ENCODE measurements around the gene MICU2.

MICU2 gene

DNA sequence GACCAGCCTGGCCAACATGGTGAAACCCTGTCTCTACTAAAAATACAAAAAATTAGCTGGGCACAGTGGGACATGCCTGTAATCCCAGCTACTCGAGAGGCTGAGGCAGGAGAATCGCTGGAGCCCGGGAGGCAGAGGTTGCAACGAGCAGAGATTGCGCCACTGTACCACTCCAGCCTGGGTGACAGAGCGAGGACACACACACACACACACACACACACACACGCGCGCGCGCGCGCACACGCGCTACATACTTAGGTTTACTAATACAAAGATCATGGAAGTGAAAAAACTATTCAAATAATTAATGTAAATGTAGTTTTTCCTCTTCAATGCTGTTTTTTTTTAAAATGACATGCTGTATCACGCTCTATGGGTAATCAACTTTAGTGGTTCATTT, 86.4 kb downstream of the MICU2 start:
- TF ChIP-seq, protein P1, sequence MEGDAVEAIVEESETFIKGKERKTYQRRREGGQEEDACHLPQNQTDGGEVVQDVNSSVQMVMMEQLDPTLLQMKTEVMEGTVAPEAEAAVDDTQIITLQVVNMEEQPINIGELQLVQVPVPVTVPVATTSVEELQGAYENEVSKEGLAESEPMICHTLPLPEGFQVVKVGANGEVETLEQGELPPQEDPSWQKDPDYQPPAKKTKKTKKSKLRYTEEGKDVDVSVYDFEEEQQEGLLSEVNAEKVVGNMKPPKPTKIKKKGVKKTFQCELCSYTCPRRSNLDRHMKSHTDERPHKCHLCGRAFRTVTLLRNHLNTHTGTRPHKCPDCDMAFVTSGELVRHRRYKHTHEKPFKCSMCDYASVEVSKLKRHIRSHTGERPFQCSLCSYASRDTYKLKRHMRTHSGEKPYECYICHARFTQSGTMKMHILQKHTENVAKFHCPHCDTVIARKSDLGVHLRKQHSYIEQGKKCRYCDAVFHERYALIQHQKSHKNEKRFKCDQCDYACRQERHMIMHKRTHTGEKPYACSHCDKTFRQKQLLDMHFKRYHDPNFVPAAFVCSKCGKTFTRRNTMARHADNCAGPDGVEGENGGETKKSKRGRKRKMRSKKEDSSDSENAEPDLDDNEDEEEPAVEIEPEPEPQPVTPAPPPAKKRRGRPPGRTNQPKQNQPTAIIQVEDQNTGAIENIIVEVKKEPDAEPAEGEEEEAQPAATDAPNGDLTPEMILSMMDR (IDR thresholded peaks at IDR 0.05; ENCODE audit: insufficient read depth, low read length, poor library complexity, severe bottlenecking) = no peak
- TF ChIP-seq EZH2phosphoT487 (conservative IDR thresholded peaks at IDR 0.05; ENCODE audit: low read length) = no peak
- Histone ChIP-seq H3K27ac (ENCODE audit: low read depth, low read length) (no peak overlapping the region), H3K4me3 (ENCODE audit: insufficient read depth, low read length, poor library complexity, severe bottlenecking) (no peak overlapping the region), H3F3A (ENCODE audit: insufficient read depth) (0 out of 2 replicates have a peak, but pooled peaks cover 4% of the 10 kb centered on the region), H3K4me2 (ENCODE audit: low read depth, low read length, poor library complexity, severe bottlenecking) (no peak overlapping the region), H2AFZ (ENCODE audit: low read depth, low read length, severe bottlenecking) (no peak overlapping the region), H3K79me2 (ENCODE audit: insufficient read depth, low read length) (no peaks in the 10 kb centered on the region), H3K9me3 (ENCODE audit: insufficient read depth, low read length) (no peaks in the 10 kb centered on the region), H3K9ac (ENCODE audit: low read length) (no peak overlapping the region), H3K36me3 (ENCODE audit: low read length) (peaks cover 8% of the 10 kb centered on the region; the same call in 1 of the 2 replicates), H3K9me2 (replicated peaks; ENCODE audit: insufficient read depth, low read length) (no peaks in the 10 kb centered on the region), H4K20me1 (ENCODE audit: low read depth, low read length) (no peaks in the 10 kb centered on the region), H3K27me3 (ENCODE audit: low read length) (no peaks in the 10 kb centered on the region)

DNA sequence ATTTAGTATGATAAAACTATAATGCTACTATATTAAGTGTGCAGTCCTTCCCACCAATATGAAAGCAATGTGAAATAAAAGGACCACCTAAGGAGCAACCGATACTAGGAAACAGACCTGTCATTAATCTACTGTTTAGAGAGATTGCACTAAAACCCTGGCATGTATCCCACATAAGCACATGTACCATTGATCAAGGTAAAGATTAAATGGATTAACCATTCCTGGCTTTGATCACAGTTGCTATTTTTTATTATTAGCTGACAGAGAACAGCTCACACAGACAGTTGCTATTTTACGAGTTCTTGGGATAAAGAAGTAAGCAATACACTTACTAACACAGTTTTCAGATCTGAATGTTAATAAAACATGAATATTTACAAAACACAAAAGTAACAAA, 87.2 kb downstream of the MICU2 start:
- peaks cover 4% of the 10 kb centered on the region; the same call in 1 of the 2 replicates for H3K36me3 ChIP-seq (ENCODE audit: low read length)
- no peaks in the 10 kb centered on the region for H4K20me1 ChIP-seq (ENCODE audit: low read depth, low read length)
- H3K27me3 ChIP-seq (ENCODE audit: low read length) = no peaks in the 10 kb centered on the region
- H3K9me3 ChIP-seq (ENCODE audit: insufficient read depth, low read length) = no peaks in the 10 kb centered on the region
- H3F3A ChIP-seq (ENCODE audit: insufficient read depth) = 0 out of 2 replicates have a peak, but pooled peaks cover 4% of the 10 kb centered on the region
- TF ChIP-seq, protein P1 (IDR thresholded peaks at IDR 0.05; ENCODE audit: insufficient read depth, low read length, poor library complexity, severe bottlenecking) = no peak
- no peak for TF ChIP-seq EZH2phosphoT487 (conservative IDR thresholded peaks at IDR 0.05; ENCODE audit: low read length)
- no peak overlapping the region for H3K4me2 ChIP-seq (ENCODE audit: low read depth, low read length, poor library complexity, severe bottlenecking)
- H3K9me2 ChIP-seq (replicated peaks; ENCODE audit: insufficient read depth, low read length) = no peaks in the 10 kb centered on the region
- H2AFZ ChIP-seq (ENCODE audit: low read depth, low read length, severe bottlenecking) = no peak overlapping the region
- no peak overlapping the region for H3K9ac ChIP-seq (ENCODE audit: low read length)
- H3K27ac ChIP-seq (ENCODE audit: low read depth, low read length) = no peak overlapping the region
- no peak overlapping the region for H3K4me3 ChIP-seq (ENCODE audit: insufficient read depth, low read length, poor library complexity, severe bottlenecking)
- no peaks in the 10 kb centered on the region for H3K79me2 ChIP-seq (ENCODE audit: insufficient read depth, low read length)

DNA sequence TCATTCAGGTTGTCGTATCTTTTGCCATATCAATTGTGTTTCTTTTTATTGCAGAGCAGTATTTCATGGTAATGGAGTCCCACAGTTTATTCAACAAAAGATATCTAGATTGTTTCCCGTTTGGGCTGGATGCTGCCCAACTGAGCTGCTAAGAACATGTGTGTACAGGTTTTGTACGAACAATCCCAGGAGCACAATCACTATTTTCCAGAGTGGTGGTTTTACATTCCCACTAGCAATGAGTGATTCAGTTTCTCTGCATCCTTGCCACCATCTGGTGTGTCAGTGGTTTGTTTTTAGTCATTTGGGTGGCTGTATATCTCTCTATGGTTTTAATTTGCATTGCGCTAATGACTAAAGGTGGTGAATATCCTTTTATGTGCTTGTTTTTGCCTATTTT, 92.1 kb downstream of the MICU2 start:
- Histone ChIP-seq H3K4me2 (ENCODE audit: low read depth, low read length, poor library complexity, severe bottlenecking) (no peak overlapping the region), H3F3A (ENCODE audit: insufficient read depth) (0 out of 2 replicates have a peak, but pooled peaks cover 4% of the 10 kb centered on the region), H3K27me3 (ENCODE audit: low read length) (no peaks in the 10 kb centered on the region), H3K36me3 (ENCODE audit: low read length) (peaks cover 13% of the 10 kb centered on the region; the same call in 1 of the 2 replicates), H3K9ac (ENCODE audit: low read length) (no peak overlapping the region), H2AFZ (ENCODE audit: low read depth, low read length, severe bottlenecking) (no peak overlapping the region), H3K4me3 (ENCODE audit: insufficient read depth, low read length, poor library complexity, severe bottlenecking) (no peak overlapping the region), H3K79me2 (ENCODE audit: insufficient read depth, low read length) (no peaks in the 10 kb centered on the region), H3K9me2 (replicated peaks; ENCODE audit: insufficient read depth, low read length) (no peaks in the 10 kb centered on the region), H3K9me3 (ENCODE audit: insufficient read depth, low read length) (no peaks in the 10 kb centered on the region), H3K27ac (ENCODE audit: low read depth, low read length) (no peak overlapping the region), H4K20me1 (ENCODE audit: low read depth, low read length) (no peaks in the 10 kb centered on the region)
- no peak for TF ChIP-seq EZH2phosphoT487 (conservative IDR thresholded peaks at IDR 0.05; ENCODE audit: low read length)
- TF ChIP-seq, protein P1 (IDR thresholded peaks at IDR 0.05; ENCODE audit: insufficient read depth, low read length, poor library complexity, severe bottlenecking) = no peak
